Activated naive CD8-positive, alpha-beta T cell treated with anti-CD3 and anti-CD28 coated beads, Interleukin-2, amount 10 ng/mL, durations not matched to agents 7 days and 5 days (primary cell): ENCODE results near the gene UBXN11. TPM values are rescaled to one million over a fixed set of nuclear protein-coding genes. Genes with fewer than 3 reads are reported as not detected.
"Not testable (repeated sequence)": the region's sequence is repeated elsewhere in the genome, so short reads cannot be mapped to it uniquely, and the experiment has no call there.

Experiments used
- ATAC-seq: fragments of 150-1000 bp; cut with Tn5 transposase; one replicate; pipeline ENCODE4 v1.10.0; 2021; ENCODE audit warnings: low read depth, moderate library complexity
- POLR2A ChIA-PET: fragments of 350-600 bp; sonication (Branson Sonifier 250); formaldehyde crosslinking; loops from one replicate; lab custom pipeline; 2021; ENCODE audit warnings: antibody characterized with exemption; lab: Charles Lee
- DNase-seq: peaks from one replicate; pipeline ENCODE4 v3.0.0; 2021
- H3K27ac Mint-ChIP-seq: one replicate; pipeline ENCODE4 v1.8.0; 2022; ENCODE audit warnings: mild to moderate bottlenecking, mixed read lengths
- H3K27me3 Mint-ChIP-seq: one replicate; pipeline ENCODE4 v1.8.0; 2022; ENCODE audit warnings: mild to moderate bottlenecking, moderate library complexity, mixed read lengths
- H3K36me3 Mint-ChIP-seq: one replicate; pipeline ENCODE4 v1.8.0; 2021; ENCODE audit warnings: mild to moderate bottlenecking, mixed read lengths
- H3K4me1 Mint-ChIP-seq: one replicate; pipeline ENCODE4 v1.8.0; 2021; ENCODE audit warnings: mixed read lengths
- H3K4me3 Mint-ChIP-seq: one replicate; pipeline ENCODE4 v1.8.0; 2022; ENCODE audit warnings: mild to moderate bottlenecking, moderate library complexity, mixed read lengths
- H3K9me3 Mint-ChIP-seq: one replicate; pipeline ENCODE4 v1.8.0; 2021; ENCODE audit warnings: mixed read lengths
- total RNA-seq, 2 experiments: library from RNA; stranded (reverse); gene quantifications; one replicate each; pipeline ENCODE4 v1.2.3, GENCODE V29; 2021

The UBXN11 gene
- total RNA-seq, 2 experiments from 2014 or later: 60.5 to 64.1 TPM

GRCh38 chr1:26314501-26314900, 8.1 kb upstream of the UBXN11 start:
- Mint-ChIP-seq H3K9me3 (no peaks in the 10 kb centered on the region), H3K27ac (no peak overlapping the region), H3K27me3 (no peaks in the 10 kb centered on the region), H3K36me3 (peaks cover 19% of the 10 kb centered on the region), H3K4me1 (peaks cover 42% of the 10 kb centered on the region), H3K4me3 (no peak overlapping the region)
- POLR2A ChIA-PET: interaction anchor here (1.8 to 24.2 kb wide), 2 partner anchors 8 to 31 kb away, joined by 27 to 1079 read pairs; partner anchors contain the start of genes SH3BGRL3 and UBXN11
- ATAC-seq (no peak), DNase-seq (no peak)

- ATAC-seq, DNase-seq, H3K36me3 Mint-ChIP-seq, H3K9me3 Mint-ChIP-seq, H3K27me3 Mint-ChIP-seq: not testable (repeated sequence)
- Mint-ChIP-seq H3K4me3 (peak overlapping the region; percentile 94), H3K4me1 (peaks cover 38% of the 10 kb centered on the region), H3K27ac (peak overlapping the region; percentile 97)
- POLR2A ChIA-PET: interaction anchor here (0.6 to 24.2 kb wide), 10 partner anchors 7 to 1382 kb away, joined by 3 to 1079 read pairs (median 6); partner anchors contain the start of genes CD52 and SH3BGRL3
These were observed 1.8 kb upstream of the UBXN11 start for GRCh38 chr1:26307966-26308899.

GRCh38 chr1:26307363-26307781, 936 bp upstream of the UBXN11 start:
- ATAC-seq (peak; percentile 10), DNase-seq (no peak)
- peak overlapping the region; percentile 97 for H3K27ac Mint-ChIP-seq
- POLR2A ChIA-PET: interaction anchor here (0.6 to 24.2 kb wide), 9 partner anchors 8 to 1382 kb away, joined by 3 to 1079 read pairs (median 6); partner anchors contain the start of genes CD52, PDIK1L and SH3BGRL3
- no peaks in the 10 kb centered on the region for H3K27me3 Mint-ChIP-seq
- peaks cover 34% of the 10 kb centered on the region for H3K4me1 Mint-ChIP-seq
- no peaks in the 10 kb centered on the region for H3K36me3 Mint-ChIP-seq
- peak overlapping the region; percentile 94 for H3K4me3 Mint-ChIP-seq
- H3K9me3 Mint-ChIP-seq: no peaks in the 10 kb centered on the region

GRCh38 chr1:26305667-26306289, 658 bp downstream of the UBXN11 start:
- H3K27ac Mint-ChIP-seq: peak overlapping the region; percentile 97
- peaks cover 32% of the 10 kb centered on the region for H3K4me1 Mint-ChIP-seq
- no peaks in the 10 kb centered on the region for H3K27me3 Mint-ChIP-seq
- DNase-seq: no peak
- no peaks in the 10 kb centered on the region for H3K36me3 Mint-ChIP-seq
- no peak for ATAC-seq
- POLR2A ChIA-PET: interaction anchor here (2.2 to 24.2 kb wide), 4 partner anchors 9 to 22 kb away, joined by 6 to 1079 read pairs (median 84); partner anchors contain the start of genes CD52 and SH3BGRL3
- no peaks in the 10 kb centered on the region for H3K9me3 Mint-ChIP-seq
- H3K4me3 Mint-ChIP-seq: peak overlapping the region; percentile 94

GRCh38 chr1:26302733-26303405, 3.6 kb downstream of the UBXN11 start:
- POLR2A ChIA-PET: interaction anchor here (0.7 kb wide), 2 partner anchors 13 to 213 kb away, joined by 4 to 5 read pairs; no protein-coding TSS in a partner anchor
- Mint-ChIP-seq H3K36me3 (no peaks in the 10 kb centered on the region), H3K27ac (no peak overlapping the region), H3K9me3 (no peaks in the 10 kb centered on the region), H3K4me1 (peaks cover 33% of the 10 kb centered on the region), H3K4me3 (no peak overlapping the region), H3K27me3 (no peaks in the 10 kb centered on the region)
- DNase-seq: no peak
- no peak for ATAC-seq

GRCh38 chr1:26300578-26301275, 5.7 kb downstream of the UBXN11 start:
- peaks cover 4% of the 10 kb centered on the region for H3K36me3 Mint-ChIP-seq
- DNase-seq: no peak
- H3K9me3 Mint-ChIP-seq: no peaks in the 10 kb centered on the region
- H3K27ac Mint-ChIP-seq: peak overlapping the region; percentile 54
- no peak overlapping the region for H3K4me3 Mint-ChIP-seq
- H3K4me1 Mint-ChIP-seq: peaks cover 15% of the 10 kb centered on the region
- no peak for ATAC-seq
- no peaks in the 10 kb centered on the region for H3K27me3 Mint-ChIP-seq
- POLR2A ChIA-PET: interaction anchor here (2.0 to 3.2 kb wide), 3 partner anchors 11 to 17 kb away, joined by 5 to 22 read pairs (median 9); partner anchors contain the start of gene CD52

GRCh38 chr1:26297791-26298124, 8.7 kb downstream of the UBXN11 start:
- Mint-ChIP-seq H3K4me1 (peaks cover 14% of the 10 kb centered on the region), H3K27ac (peak overlapping the region; percentile 38), H3K27me3 (no peaks in the 10 kb centered on the region), H3K36me3 (peaks cover 9% of the 10 kb centered on the region), H3K4me3 (no peak overlapping the region), H3K9me3 (no peaks in the 10 kb centered on the region)
- no peak for ATAC-seq
- DNase-seq: no peak
- POLR2A ChIA-PET: interaction anchor here (1.5 to 1.9 kb wide), 2 partner anchors 8 to 9 kb away, joined by 6 read pairs; partner anchors contain the start of gene UBXN11

- Mint-ChIP-seq H3K27me3 (no peaks in the 10 kb centered on the region), H3K4me3 (no peak overlapping the region), H3K36me3 (peaks cover 9% of the 10 kb centered on the region), H3K27ac (no peak overlapping the region), H3K9me3 (no peaks in the 10 kb centered on the region), H3K4me1 (peaks cover 14% of the 10 kb centered on the region)
- POLR2A ChIA-PET: interaction anchor here (1.1 to 1.9 kb wide), 3 partner anchors 8 to 9 kb away, joined by 3 to 6 read pairs (median 6); partner anchors contain the start of gene UBXN11
- DNase-seq: no peak
- ATAC-seq: no peak
These were observed 9.2 kb downstream of the UBXN11 start for GRCh38 chr1:26297057-26297790.

- Mint-ChIP-seq H3K4me3 (no peak overlapping the region), H3K27ac (peak overlapping the region; percentile 77), H3K36me3 (peaks cover 11% of the 10 kb centered on the region), H3K9me3 (no peaks in the 10 kb centered on the region), H3K27me3 (no peaks in the 10 kb centered on the region), H3K4me1 (peaks cover 20% of the 10 kb centered on the region)
- ATAC-seq (no peak), DNase-seq (no peak)
- POLR2A ChIA-PET: interaction anchor here (0.8 to 1.9 kb wide), 3 partner anchors 9 to 21 kb away, joined by 3 to 6 read pairs (median 4); partner anchors contain the start of genes CD52 and UBXN11
These were observed 9.9 kb downstream of the UBXN11 start for GRCh38 chr1:26296340-26297056.

GRCh38 chr1:26295194-26296138, 11.0 kb downstream of the UBXN11 start:
- Mint-ChIP-seq H3K4me1 (peaks cover 23% of the 10 kb centered on the region), H3K27ac (peak overlapping the region; percentile 6), H3K9me3 (no peaks in the 10 kb centered on the region), H3K36me3 (peaks cover 13% of the 10 kb centered on the region), H3K4me3 (no peak overlapping the region), H3K27me3 (no peaks in the 10 kb centered on the region)
- POLR2A ChIA-PET: interaction anchor here (0.7 to 1.1 kb wide), 3 partner anchors 8 to 22 kb away, joined by 3 to 4 read pairs (median 3); partner anchors contain the start of gene CD52
- DNase-seq (no peak), ATAC-seq (no peak)
